ENCODE measurements around the gene SLC25A6. TPM values are rescaled to one million over a fixed set of nuclear protein-coding genes. Genes with fewer than 3 reads are reported as not detected.
"Not testable (repeated sequence)": the region's sequence is repeated elsewhere in the genome, so short reads cannot be mapped to it uniquely, and the experiment has no call there.

Gene SLC25A6
- total RNA-seq, 1 experiment from 2014 or later, result 496 TPM

DNA sequence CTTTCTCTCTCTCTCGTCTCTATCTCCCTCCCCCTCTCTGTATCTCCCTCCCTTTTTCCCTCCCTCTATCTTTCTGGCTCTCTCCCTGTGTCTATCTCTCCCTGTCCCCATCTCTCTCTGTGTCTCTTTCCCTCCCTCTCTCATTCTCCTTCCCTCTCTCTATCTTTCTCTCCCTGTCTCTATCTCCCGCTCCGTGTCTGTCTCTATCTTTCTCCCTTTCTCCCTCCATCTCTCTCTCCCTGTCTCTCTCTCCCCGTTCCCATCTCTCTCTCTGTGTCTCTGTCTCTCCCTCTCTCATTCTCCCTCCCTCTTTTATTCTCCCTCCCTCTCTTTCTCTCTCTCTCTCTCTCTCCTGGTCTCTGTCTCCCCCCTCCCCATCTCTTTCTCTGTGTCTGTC is 32.4 kb downstream of the SLC25A6 start:
- DNase-seq, result no peak
- Histone ChIP-seq H3K27me3 (ENCODE audit: control insufficient read depth, insufficient read depth, low read length) (no peaks in the 10 kb centered on the region), H3K4me3 (ENCODE audit: insufficient read depth, low read depth, low read length) (no peak overlapping the region), H3K36me3 (replicated peaks; ENCODE audit: control insufficient read depth, insufficient read depth, low read length) (peaks cover 2% of the 10 kb centered on the region)

DNA sequence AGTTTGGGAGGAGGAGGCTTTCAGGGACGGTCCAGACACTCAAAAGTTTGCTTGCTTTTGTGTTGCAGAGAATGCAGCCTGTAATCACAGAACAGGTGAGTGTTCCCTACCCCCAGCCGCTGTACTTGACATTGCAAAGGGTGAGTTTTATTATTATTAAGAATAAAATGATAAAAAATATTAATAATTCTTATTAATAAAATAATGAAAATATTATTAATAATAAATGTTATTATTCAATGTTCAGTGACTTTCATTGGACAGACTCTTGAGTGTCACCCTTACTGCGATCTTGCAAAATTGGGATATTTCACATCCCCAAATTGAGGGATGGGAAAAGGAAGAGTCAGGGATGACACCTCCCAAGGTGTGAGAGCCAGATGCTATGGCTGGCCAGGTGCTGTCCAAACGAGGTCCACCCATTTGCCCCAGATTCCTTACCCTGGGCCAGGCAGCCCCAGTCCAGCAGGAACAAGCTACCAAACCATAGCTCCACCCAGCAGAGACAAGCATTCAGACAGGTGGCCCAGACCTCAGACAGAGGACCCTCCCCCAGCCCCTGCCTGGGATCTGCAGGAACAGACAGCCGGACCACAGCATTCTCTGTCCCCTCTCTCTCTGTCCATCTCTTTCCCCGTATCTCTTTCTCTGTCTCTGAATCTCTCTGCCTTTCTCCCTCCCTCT is 33.0 kb downstream of the SLC25A6 start:
- Histone ChIP-seq H3K4me3 (ENCODE audit: insufficient read depth, low read depth, low read length) (no peak overlapping the region), H3K36me3 (replicated peaks; ENCODE audit: control insufficient read depth, insufficient read depth, low read length) (peaks cover 2% of the 10 kb centered on the region), H3K27me3 (ENCODE audit: control insufficient read depth, insufficient read depth, low read length) (no peaks in the 10 kb centered on the region)
- DNase-seq, result peak; percentile 34

DNA sequence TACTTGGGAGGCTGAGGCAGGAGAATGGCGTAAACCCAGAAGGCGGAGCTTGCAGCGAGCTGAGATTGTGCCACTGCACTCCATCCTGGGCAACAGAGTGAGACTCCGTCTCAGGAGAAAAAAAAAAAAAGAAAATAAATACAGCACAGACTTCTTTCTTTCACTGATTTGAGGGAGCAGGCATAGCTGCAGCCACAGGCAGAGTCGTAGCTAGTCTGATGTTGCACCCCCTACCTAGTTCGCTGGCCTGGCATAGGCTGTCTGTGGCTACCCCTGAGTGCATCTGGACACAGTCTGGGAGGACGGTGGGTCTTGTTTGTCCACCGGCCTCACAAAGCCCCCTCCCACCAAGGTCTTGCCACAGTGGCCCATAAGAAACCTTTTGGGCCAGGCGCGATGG is 33.9 kb downstream of the SLC25A6 start:
- H3K27me3 ChIP-seq (ENCODE audit: control insufficient read depth, insufficient read depth, low read length), result no peaks in the 10 kb centered on the region
- H3K36me3 ChIP-seq (replicated peaks; ENCODE audit: control insufficient read depth, insufficient read depth, low read length), result peaks cover 2% of the 10 kb centered on the region
- no peak for DNase-seq
- no peak overlapping the region for H3K4me3 ChIP-seq (ENCODE audit: insufficient read depth, low read depth, low read length)

DNA sequence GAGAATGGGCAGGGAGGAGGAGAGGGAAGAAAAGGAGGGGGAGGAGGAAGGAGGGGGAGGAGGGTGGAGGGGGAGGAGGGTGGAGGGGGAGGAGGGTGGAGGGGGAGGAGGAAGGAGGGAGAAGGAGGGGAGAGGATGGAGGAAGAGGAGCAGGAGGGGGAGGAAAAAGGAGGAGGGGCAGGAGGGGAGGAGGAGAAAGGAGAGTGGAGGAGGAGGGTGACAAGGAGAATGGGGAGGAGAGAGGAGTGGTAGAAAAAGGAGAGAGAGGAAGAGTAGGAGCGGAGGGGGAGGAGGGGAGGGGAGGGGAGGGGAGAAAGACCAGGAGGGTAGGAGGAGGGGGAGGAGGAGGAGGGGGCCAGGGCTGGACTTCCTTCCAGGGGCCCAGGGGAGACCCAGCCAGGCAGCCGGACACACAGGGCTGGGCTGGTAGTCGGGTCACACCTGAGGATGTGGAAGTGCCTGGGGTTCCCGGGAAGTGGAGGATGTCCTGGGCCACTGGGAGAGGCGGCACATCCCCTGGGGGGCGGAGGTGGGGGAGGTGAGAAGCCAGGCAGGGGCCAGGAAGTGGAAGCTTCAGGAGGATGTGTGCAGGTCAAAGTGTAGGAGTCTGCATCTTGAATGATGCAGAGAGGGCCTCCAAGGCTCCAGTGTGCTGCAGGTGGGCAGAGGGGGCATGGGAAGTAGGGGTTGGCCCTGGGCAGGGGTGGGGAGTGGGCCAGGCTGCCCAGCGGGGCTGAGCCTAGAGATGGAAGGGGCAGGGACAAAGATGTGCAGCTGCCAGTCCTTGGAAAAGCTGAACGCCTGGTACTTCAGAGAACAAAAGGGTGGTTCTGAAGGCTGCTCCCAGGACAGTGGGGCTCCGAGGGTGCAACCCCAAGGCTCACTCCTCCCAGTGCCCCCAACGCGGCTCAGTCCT is 36.5 kb downstream of the SLC25A6 start:
- no peak overlapping the region for H3K4me3 ChIP-seq (ENCODE audit: insufficient read depth, low read depth, low read length)
- H3K27me3 ChIP-seq (ENCODE audit: control insufficient read depth, insufficient read depth, low read length), result no peaks in the 10 kb centered on the region
- H3K36me3 ChIP-seq (replicated peaks; ENCODE audit: control insufficient read depth, insufficient read depth, low read length), result peaks cover 2% of the 10 kb centered on the region
- DNase-seq, result peak; percentile 75

DNA sequence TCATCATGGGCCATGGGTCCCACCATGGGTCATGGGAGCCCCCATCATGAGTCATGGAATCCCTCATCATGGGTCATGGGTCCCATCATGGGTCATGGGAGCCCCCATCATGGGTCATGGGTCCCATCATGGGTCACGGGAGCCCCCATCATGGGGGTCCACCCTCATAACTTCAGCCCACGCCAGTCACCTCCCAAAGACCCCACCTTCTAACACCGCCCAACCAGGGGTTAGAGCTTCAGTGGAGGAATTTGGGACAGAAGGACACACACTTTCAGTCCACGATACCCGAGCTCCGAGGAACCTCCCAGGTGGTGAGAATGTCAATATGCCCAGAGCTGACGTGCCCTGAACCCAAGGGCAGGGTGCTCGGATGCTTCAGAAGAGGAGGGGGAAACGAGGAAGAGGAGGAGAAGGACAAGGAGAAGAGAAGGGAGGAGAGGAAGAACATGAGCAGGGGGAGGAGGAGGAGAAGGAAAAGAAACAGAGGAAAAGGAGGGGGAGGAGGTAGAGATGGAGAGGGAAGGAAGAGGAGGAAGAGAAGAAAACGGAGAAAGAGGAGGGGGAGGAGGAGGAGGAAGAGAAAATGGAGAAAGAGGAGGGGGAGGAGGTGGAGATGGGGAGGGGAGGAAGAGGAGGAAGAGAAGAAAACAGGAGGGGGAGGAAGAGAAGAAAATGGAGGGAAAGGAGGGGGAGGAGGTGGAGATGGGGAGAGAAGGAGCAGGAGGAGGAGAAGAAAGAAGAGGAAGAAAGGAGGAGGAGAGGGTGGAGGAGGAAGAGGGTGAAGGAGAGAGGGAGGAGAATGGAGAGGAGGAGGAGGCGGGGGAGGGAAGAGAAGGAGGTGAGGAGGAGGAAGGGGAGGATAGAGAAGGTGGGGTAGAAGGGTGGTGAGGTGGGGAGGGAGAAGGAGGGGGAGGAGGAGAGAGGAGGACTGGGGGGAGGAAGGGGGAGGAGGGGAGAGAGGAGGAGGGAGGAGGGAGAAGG is 37.6 kb downstream of the SLC25A6 start:
- H3K27me3 ChIP-seq (ENCODE audit: control insufficient read depth, insufficient read depth, low read length), result no peaks in the 10 kb centered on the region
- peaks cover 2% of the 10 kb centered on the region for H3K36me3 ChIP-seq (replicated peaks; ENCODE audit: control insufficient read depth, insufficient read depth, low read length)
- no peak for DNase-seq
- H3K4me3 ChIP-seq (ENCODE audit: insufficient read depth, low read depth, low read length), result no peak overlapping the region

DNA sequence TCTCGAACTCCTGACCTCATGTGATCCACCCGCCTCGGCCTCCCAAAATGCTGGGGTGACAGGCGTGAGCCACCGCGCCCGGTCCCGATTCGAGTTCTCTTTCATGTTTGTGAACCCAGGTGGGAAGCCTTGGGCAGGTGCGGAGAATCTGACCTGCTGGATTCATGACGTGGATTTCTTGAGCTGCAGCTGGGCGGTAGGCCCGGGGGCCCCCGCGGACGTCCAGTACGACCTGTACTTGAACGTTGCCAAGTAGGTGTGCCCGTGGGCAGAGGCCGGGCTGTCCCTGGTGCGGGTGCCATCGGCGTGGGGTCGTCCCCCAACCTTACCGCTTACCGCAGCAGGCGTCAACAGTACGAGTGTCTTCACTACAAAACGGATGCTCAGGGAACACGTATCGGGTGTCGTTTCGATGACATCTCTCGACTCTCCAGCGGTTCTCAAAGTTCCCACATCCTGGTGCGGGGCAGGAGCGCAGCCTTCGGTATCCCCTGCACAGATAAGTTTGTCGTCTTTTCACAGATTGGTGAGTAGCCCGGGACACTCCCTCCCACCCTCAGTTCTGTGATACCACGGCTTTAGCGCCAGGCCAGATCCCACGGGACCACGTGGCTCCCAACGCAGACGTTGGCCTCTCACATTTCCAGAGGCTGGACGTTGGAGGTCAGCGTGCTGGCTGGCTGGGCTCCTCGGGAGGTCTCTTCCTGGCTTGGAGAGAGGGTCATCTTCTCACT is 39.8 kb downstream of the SLC25A6 start:
- H3K36me3 ChIP-seq (replicated peaks; ENCODE audit: control insufficient read depth, insufficient read depth, low read length), result no peaks in the 10 kb centered on the region
- no peak for DNase-seq
- H3K27me3 ChIP-seq (ENCODE audit: control insufficient read depth, insufficient read depth, low read length), result no peaks in the 10 kb centered on the region
- H3K4me3 ChIP-seq (ENCODE audit: insufficient read depth, low read depth, low read length), result no peak overlapping the region

DNA sequence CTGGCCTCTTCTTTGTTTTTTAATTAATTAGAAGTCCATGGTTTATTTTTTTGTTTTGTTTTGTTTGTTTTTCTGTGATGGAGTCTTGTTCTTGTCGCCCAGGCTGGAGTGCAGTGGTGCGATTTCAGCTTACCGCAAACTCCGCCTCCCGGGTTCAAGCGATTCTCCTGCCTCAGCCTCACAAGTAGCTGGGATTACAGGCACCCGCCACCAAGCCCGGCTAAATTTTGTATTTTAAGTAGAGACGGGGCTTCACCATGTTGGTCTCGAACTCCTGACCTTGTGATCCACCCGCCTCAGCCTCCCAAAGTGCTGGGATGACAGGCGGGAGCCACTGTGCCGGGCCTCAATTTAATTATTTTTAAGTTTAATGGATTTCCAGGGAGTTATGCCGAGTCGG is 42.3 kb downstream of the SLC25A6 start:
- H3K4me3 ChIP-seq (ENCODE audit: insufficient read depth, low read depth, low read length); H3K36me3 ChIP-seq (replicated peaks; ENCODE audit: control insufficient read depth, insufficient read depth, low read length); DNase-seq; H3K27me3 ChIP-seq (ENCODE audit: control insufficient read depth, insufficient read depth, low read length): not testable (repeated sequence)

DNA sequence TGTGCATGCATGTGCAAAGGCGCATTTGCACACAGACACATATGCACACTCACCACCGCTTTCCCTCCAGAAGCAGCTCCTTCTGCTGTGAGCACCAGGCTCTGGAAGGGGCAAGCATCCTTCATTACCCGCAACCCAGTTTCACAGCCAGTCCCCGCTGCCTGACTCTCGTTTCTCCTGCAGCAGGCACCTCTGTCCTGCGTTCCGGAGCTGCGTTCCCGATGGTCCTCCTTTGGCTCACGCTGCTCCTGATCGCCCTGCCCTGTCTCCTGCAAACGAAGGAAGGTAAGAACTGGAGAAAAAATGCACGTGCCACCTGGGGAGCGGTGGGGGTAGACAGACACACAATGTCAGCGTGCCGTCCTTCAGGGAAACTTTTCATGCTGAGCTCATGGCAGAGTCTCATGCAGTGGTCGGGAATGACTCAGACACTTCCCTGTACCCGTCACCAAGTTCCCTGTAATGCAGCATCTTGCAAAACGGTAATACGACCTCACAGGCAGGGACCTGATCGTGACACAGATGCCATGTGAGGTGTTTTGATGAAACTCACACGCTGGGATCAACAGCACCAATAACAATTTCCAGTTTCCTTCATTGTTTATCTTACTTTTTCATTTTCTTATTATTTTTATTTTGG is 50.2 kb downstream of the SLC25A6 start:
- DNase-seq, result peak; percentile 33
- Histone ChIP-seq H3K4me3 (ENCODE audit: insufficient read depth, low read depth, low read length) (no peak overlapping the region), H3K27me3 (ENCODE audit: control insufficient read depth, insufficient read depth, low read length) (no peaks in the 10 kb centered on the region), H3K36me3 (replicated peaks; ENCODE audit: control insufficient read depth, insufficient read depth, low read length) (peaks cover 2% of the 10 kb centered on the region; the same call in 1 of the 2 replicates)

DNA sequence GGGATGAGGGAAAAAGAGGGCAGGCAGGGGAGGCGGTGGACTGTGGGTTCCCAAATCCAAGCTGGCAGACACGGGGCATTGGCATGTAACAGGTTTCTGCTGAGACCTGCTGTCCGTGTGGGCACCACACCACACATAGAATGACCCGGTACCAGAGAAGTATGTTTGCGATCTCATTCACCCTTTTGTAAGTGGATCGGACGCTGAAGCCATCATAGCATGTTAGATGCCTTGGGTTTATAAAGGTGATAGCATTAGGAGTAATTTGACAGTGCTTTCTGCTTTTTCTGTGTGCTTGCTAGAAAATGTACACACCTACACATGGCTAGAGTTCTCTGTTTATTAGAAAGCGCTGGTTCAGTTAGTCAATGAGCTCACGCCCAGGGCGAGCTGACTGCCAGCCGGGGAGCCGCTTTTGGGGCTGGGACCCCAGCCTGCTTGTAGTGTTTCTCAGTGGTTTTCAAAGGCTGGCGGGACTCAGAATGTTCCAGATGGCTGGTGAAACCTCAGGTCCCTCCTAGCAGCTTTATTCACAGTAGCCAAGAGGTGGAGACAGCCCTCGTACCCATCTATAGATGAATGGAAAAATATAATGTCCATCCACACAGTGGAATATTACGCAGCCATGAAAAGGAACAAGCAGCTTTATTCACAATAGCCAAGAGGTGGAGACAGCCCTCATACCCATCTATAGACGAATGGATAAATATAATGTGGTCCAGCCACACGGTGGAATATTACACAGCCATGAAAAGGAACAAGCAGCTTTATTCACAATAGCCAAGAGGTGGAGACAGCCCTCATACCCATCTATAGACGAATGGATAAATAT is 54.7 kb downstream of the SLC25A6 start:
- H3K27me3 ChIP-seq (ENCODE audit: control insufficient read depth, insufficient read depth, low read length), result no peaks in the 10 kb centered on the region
- peaks cover 2% of the 10 kb centered on the region; the same call in 1 of the 2 replicates for H3K36me3 ChIP-seq (replicated peaks; ENCODE audit: control insufficient read depth, insufficient read depth, low read length)
- no peak for DNase-seq
- no peak overlapping the region for H3K4me3 ChIP-seq (ENCODE audit: insufficient read depth, low read depth, low read length)

DNA sequence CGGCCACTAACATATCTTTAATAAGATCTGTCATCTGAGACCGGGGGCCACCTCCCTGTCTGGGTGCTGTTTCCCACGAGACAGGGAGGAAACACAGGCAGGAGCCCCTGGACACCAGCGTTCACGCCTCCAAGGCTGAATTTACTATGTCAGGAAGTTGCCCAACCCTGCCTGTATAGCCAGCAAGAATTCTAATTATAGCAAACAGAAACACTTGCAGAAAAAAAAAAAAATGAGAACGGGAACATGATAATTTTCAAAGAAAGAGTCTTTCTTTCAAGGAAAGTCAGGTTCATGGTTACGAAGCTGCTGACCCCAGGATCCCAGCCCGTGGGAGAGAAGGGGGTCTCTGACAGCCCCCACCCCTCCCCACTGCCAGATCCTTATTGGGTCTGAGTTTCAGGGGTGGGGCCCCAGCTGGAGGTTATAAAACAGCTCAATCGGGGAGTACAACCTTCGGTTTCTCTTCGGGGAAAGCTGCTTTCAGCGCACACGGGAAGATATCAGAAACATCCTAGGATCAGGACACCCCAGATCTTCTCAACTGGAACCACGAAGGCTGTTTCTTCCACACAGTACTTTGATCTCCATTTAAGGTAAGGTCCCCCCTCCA is 55.5 kb downstream of the SLC25A6 start, which contains the start of gene IL3RA:
TSS of gene IL3RA (plus strand) at position 455 of the 613 bp plus-strand sequence. CDS start 4,981 bp downstream, outside the sequence.
- Histone ChIP-seq H3K27me3 (ENCODE audit: control insufficient read depth, insufficient read depth, low read length) (no peaks in the 10 kb centered on the region), H3K36me3 (replicated peaks; ENCODE audit: control insufficient read depth, insufficient read depth, low read length) (peaks cover 2% of the 10 kb centered on the region; the same call in 1 of the 2 replicates), H3K4me3 (ENCODE audit: insufficient read depth, low read depth, low read length) (no peak within 1 kb of the TSS)
- no peak for DNase-seq
